Activated CD8-positive, alpha-beta memory T cell treated with anti-CD3 and anti-CD28 coated beads for 1 hour (primary cell): ENCODE measurements around the gene BUB1B.
"Not testable (repeated sequence)": the region's sequence is repeated elsewhere in the genome, so short reads cannot be mapped to it uniquely, and the experiment has no call there.

Experiments used
- DNase-seq, 2 donors: peaks; one replicate each; pipeline ENCODE4 v3.0.0-alpha.2; 2020; ENCODE audit warnings: low read depth in 1 of 2; ENCODE audit errors: extremely low read depth in 1 of 2

BUB1B gene

GRCh38 chr15:40160689-40161688 is at the start of gene BUB1B:
TSS of gene BUB1B (plus strand) at chr15:40161069. CDS start at chr15:40161221, 152 bp downstream.
- DNase-seq: peak; percentile 68 to 81

GRCh38 chr15:40111888-40112287 is 49.0 kb upstream of the BUB1B start:
- no peak for DNase-seq

- DNase-seq: no peak
Measured at GRCh38 chr15:40112789-40113188, 48.1 kb upstream of the BUB1B start.

GRCh38 chr15:40114218-40114617 is 46.7 kb upstream of the BUB1B start:
- DNase-seq: no peak

- DNase-seq: not testable (repeated sequence)
Measured at GRCh38 chr15:40115106-40115505, 45.8 kb upstream of the BUB1B start.

- no peak for DNase-seq
Measured at GRCh38 chr15:40115670-40116093, 45.2 kb upstream of the BUB1B start.

GRCh38 chr15:40118473-40118872 is 42.4 kb upstream of the BUB1B start:
- no peak for DNase-seq

- no peak for DNase-seq
Measured at GRCh38 chr15:40121911-40122638, 38.8 kb upstream of the BUB1B start.

- not testable (repeated sequence) for DNase-seq
Measured at GRCh38 chr15:40122989-40123388, 37.9 kb upstream of the BUB1B start.

GRCh38 chr15:40123863-40124262 is 37.0 kb upstream of the BUB1B start:
- not testable (repeated sequence) for DNase-seq

GRCh38 chr15:40124333-40124732 is 36.5 kb upstream of the BUB1B start:
- not testable (repeated sequence) for DNase-seq

- DNase-seq: not testable (repeated sequence)
Measured at GRCh38 chr15:40124807-40125285, 36.0 kb upstream of the BUB1B start.

- DNase-seq: no peak
Measured at GRCh38 chr15:40125950-40126349, 34.9 kb upstream of the BUB1B start.

GRCh38 chr15:40128766-40129660 is 31.9 kb upstream of the BUB1B start:
- no peak for DNase-seq

- no peak for DNase-seq
Measured at GRCh38 chr15:40130118-40130517, 30.8 kb upstream of the BUB1B start.

- no peak for DNase-seq
Measured at GRCh38 chr15:40130799-40131502, 29.9 kb upstream of the BUB1B start.

- DNase-seq: no peak
Measured at GRCh38 chr15:40133544-40133943, 27.3 kb upstream of the BUB1B start.

- DNase-seq: no peak
Measured at GRCh38 chr15:40134885-40135284, 26.0 kb upstream of the BUB1B start.

GRCh38 chr15:40135846-40136450 is 24.9 kb upstream of the BUB1B start:
- not testable (repeated sequence) for DNase-seq
